HepG2 (cell line): ENCODE data around the gene SH3YL1. TPM values are rescaled to one million over a fixed set of nuclear protein-coding genes. Genes with fewer than 3 reads are reported as not detected.

ENCODE experiments used
- ATAC-seq: fragments of 200-7000 bp; cut with Tn5 transposase; 3 replicates; pipeline ENCODE4 v1.9.1; 2020; ENCODE audit warnings: mild to moderate bottlenecking, moderate library complexity
- BruUV-seq: library from RNA; stranded (reverse); fragments of 400-500 nt; replicated peaks from 2 replicates; lab custom pipeline; 2021; lab: Mats Ljungman, UMichigan
- CTCF ChIA-PET: fragments of 300-600 bp; formaldehyde crosslinking; extraction: SDS; loops from one replicate; lab custom pipeline; 2021; ENCODE audit warnings: low total read pairs, inconsistent platforms, low intra/inter-chr PET ratio; lab: Yijun Ruan, JAX
- POLR2A ChIA-PET: fragments of 350-600 bp; sonication (Branson Sonifier 250); formaldehyde crosslinking; loops from one replicate; lab custom pipeline; 2020; ENCODE audit warnings: antibody characterized with exemption, inconsistent platforms; lab: Yijun Ruan, JAX
- DNase-seq: peaks from one replicate; pipeline ENCODE4 v3.0.0-alpha.2; 2015; ENCODE audit warnings: low spot score
- FAIRE-seq: peaks from 3 replicates; lab custom pipeline; 2011; peaks lifted over from hg19 to GRCh38; lab: Jason Lieb, UNC
- H2AFZ ChIP-seq: one replicate; pipeline ENCODE4 v1.6.1; 2011; ENCODE audit warnings: low read length, inconsistent platforms
- H3K27ac ChIP-seq: fragments of 300-600 bp; 3 replicates; pipeline ENCODE4 v1.8.0; 2011; ENCODE audit warnings: mixed run types, mild to moderate bottlenecking, mixed read lengths, low read length, inconsistent platforms; ENCODE audit not compliant: insufficient read depth; ENCODE audit errors: extremely low read length
- H3K27me3 ChIP-seq, 2 experiments: fragments of 200-600 bp in 1 of 2; 2 replicates in 1 of 2; 3 replicates in 1 of 2; pipeline versions ENCODE4 v1.6.0 to v1.8.0; 2011; ENCODE audit warnings: low read length in 2 of 2, mild to moderate bottlenecking in 2 of 2, moderate library complexity in 2 of 2, inconsistent platforms in 1 of 2; ENCODE audit not compliant: insufficient read depth in 2 of 2, control insufficient read depth in 1 of 2
- H3K36me3 ChIP-seq, 2 experiments: fragments of 200-600 bp in 1 of 2; replicated peaks in 1 of 2; 2 replicates in 1 of 2; 3 replicates in 1 of 2; pipeline versions ENCODE4 v1.5.1 to v1.8.0; 2011; ENCODE audit warnings: low read length in 2 of 2, inconsistent platforms in 1 of 2; ENCODE audit not compliant: insufficient read depth in 2 of 2, control insufficient read depth in 1 of 2
- H3K4me1 ChIP-seq: 2 replicates; pipeline ENCODE4 v1.5.1; 2012; ENCODE audit warnings: low read length, inconsistent platforms; ENCODE audit not compliant: insufficient read depth
- H3K4me2 ChIP-seq: 2 replicates; pipeline ENCODE4 v1.6.0; 2011; ENCODE audit warnings: low read depth, low read length, inconsistent platforms
- H3K4me3 ChIP-seq, 3 experiments: fragments of 200-600 bp in 1 of 3; sonication (generic), shearing (Covaris generic) in 1 of 3; replicated peaks in 1 of 3; 2 replicates each; pipeline ENCODE4 v1.5.1; 2011 to 2016; ENCODE audit warnings: low read length in 3 of 3, inconsistent platforms in 2 of 3, low read depth in 2 of 3, mild to moderate bottlenecking in 2 of 3, control low read depth in 1 of 3, mixed read lengths in 1 of 3; ENCODE audit not compliant: insufficient read depth in 1 of 3
- H3K79me2 ChIP-seq: one replicate; pipeline ENCODE4 v1.6.1; 2011; ENCODE audit warnings: low read length, inconsistent platforms; ENCODE audit not compliant: insufficient read depth
- H3K9ac ChIP-seq: 2 replicates; pipeline ENCODE4 v1.6.0; 2011; ENCODE audit warnings: mild to moderate bottlenecking, low read depth, low read length, inconsistent platforms; ENCODE audit not compliant: insufficient read depth
- H3K9me3 ChIP-seq: 2 replicates; pipeline ENCODE4 v1.5.1; 2012; ENCODE audit warnings: mild to moderate bottlenecking, low read length
- H4K20me1 ChIP-seq: 2 replicates; pipeline ENCODE4 v1.6.0; 2011; ENCODE audit warnings: inconsistent platforms, mild to moderate bottlenecking, low read length, moderate library complexity; ENCODE audit not compliant: insufficient read depth
- CAMTA2 ChIP-seq: sonication (generic); formaldehyde crosslinking; IDR thresholded peaks from 2 replicates; pipeline ENCODE4 v1.4.0; 2020; ENCODE audit warnings: mild to moderate bottlenecking, missing genetic modification reagents, borderline replicate concordance
- GMEB2 ChIP-seq: IDR thresholded peaks from 2 replicates; pipeline ENCODE4 v1.6.1; 2016; ENCODE audit warnings: missing biosample characterization, missing genetic modification reagents, low read depth
- HNF1B ChIP-seq: sonication (generic); formaldehyde crosslinking; IDR thresholded peaks from 2 replicates; pipeline ENCODE4 v1.5.1; 2020; ENCODE audit warnings: mild to moderate bottlenecking, moderate library complexity, missing genetic modification reagents
- MAFF ChIP-seq: IDR thresholded peaks from 2 replicates; pipeline ENCODE4 v1.6.1; 2011; ENCODE audit warnings: low read depth, low read length, improper control_type of control experiment
- MAFK ChIP-seq, 2 experiments: IDR thresholded peaks in 1 of 2; conservative IDR thresholded peaks in 1 of 2; 2 replicates each; pipeline ENCODE4 v1.6.1; 2011; ENCODE audit warnings: improper control_type of control experiment in 2 of 2, low read length in 2 of 2
- SATB2 ChIP-seq: sonication (generic); formaldehyde crosslinking; IDR thresholded peaks from 2 replicates; pipeline ENCODE4 v1.5.0; 2020; ENCODE audit warnings: missing genetic modification reagents
- STAT6 ChIP-seq: sonication (generic); formaldehyde crosslinking; IDR thresholded peaks from 2 replicates; pipeline ENCODE4 v1.4.0; 2020; ENCODE audit warnings: missing genetic modification reagents, mild to moderate bottlenecking, borderline replicate concordance
- ZMAT3 ChIP-seq: sonication (generic); formaldehyde crosslinking; conservative IDR thresholded peaks from 2 replicates; pipeline ENCODE4 v1.7.0; 2021; ENCODE audit warnings: missing genetic modification reagents
- ZNF12 ChIP-seq: sonication (generic); formaldehyde crosslinking; IDR thresholded peaks from 2 replicates; pipeline ENCODE4 v1.5.0; 2020; ENCODE audit warnings: missing genetic modification reagents
- ZNF281 ChIP-seq: sonication (generic); formaldehyde crosslinking; IDR thresholded peaks from 2 replicates; pipeline ENCODE4 v1.4.0; 2020; ENCODE audit warnings: missing genetic modification reagents, borderline replicate concordance
- ZSCAN9 ChIP-seq: IDR thresholded peaks from 2 replicates; pipeline ENCODE4 v1.6.1; 2016; ENCODE audit warnings: borderline replicate concordance
- WGBS: methylation state at CpG from one replicate; pipeline ENCODE4 v1.1.6; 2017; ENCODE audit warnings: low lambda C conversion rate; 5-methylcytosine and 5-hydroxymethylcytosine counted together
- in situ Hi-C: cut with HindIII; loops from 2 replicates; pipeline ENCODE4 v1.10.0; 2017; ENCODE audit warnings: low pct_unique_long_range_greater_than_20kb; ENCODE audit not compliant: extremely low pct_ligation_motif_present
- intact Hi-C: fragments of 100-400 bp; cut with micrococcal nuclease; formaldehyde crosslinking; loops from one replicate; pipeline ENCODE4 v1.10.0; 2022; ENCODE audit not compliant: unreplicated experiment
- polyA plus RNA-seq, 8 experiments: library from polyadenylated mRNA; depleted of rRNA in 3 of 8; stranded (reverse) in 7 of 8; unstranded in 1 of 8; fragments of >200 nt; fragmentation: Illumina TruSeq in 4 of 8; extraction: Trizol in 4 of 8; gene quantifications; 2 replicates each; pipeline versions ENCODE4 v1.2.1 to v1.2.3, GENCODE V29; 2011 to 2016; ENCODE audit warnings: low read depth in 4 of 8, missing spikeins in 1 of 8, mixed read lengths in 1 of 8; ENCODE audit not compliant: insufficient read depth in 1 of 8
- total RNA-seq, 5 experiments: library from RNA; depleted of rRNA; stranded (reverse); fragments of >200 nt; fragmentation: Illumina TruSeq; extraction: Trizol; gene quantifications; 2 replicates each; pipeline ENCODE4 v1.2.3, GENCODE V29; 2016; ENCODE audit warnings: low read depth in 1 of 5
- TF ChIP-seq, protein P1 (sequence below): sonication (generic); formaldehyde crosslinking; IDR thresholded peaks from 2 replicates; pipeline ENCODE4 v1.5.0; 2020; ENCODE audit warnings: mild to moderate bottlenecking, low read depth, missing genetic modification reagents, borderline replicate concordance
- TF ChIP-seq, protein P2 (sequence below): sonication (generic); formaldehyde crosslinking; IDR thresholded peaks from 2 replicates; pipeline ENCODE4 v1.4.0; 2020; ENCODE audit warnings: mild to moderate bottlenecking, missing genetic modification reagents

Gene SH3YL1
- total and polyA plus RNA-seq, 2 of the 13 experiments (the other 11 are each of a cell fraction or from before 2014, with no cell fraction given): 13.0 to 48.2 TPM

DNA sequence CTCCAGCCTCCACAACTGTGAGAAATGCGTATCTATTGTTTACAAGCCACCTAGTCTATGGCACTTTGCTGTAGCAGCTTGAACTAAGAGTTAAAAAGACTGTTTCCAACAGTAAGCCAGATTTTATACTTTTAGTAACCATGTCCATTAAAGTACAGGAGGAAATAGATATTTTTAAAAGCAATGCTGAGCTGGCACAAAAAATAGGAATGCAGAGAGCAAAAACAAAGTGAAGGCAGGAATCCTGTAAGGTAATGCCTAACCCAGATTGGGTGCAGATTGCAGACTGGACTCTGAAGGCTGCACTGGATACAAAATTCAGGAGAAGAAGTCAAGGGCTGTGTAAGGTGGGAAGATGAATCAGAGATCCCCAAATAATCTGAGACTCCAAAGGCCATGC is 55.5 kb downstream of the SH3YL1 start:
- no peaks in the 10 kb centered on the region for H3K9me3 ChIP-seq
- TF ChIP-seq GMEB2 (CRISPR knock-in tag) (no peak), ZSCAN9 (CRISPR knock-in tag) (no peak), HNF1B (CRISPR knock-in tag) (no peak), ZMAT3 (CRISPR knock-in tag) (no peak), SATB2 (CRISPR knock-in tag) (no peak), ZNF281 (CRISPR knock-in tag) (no peak), STAT6 (CRISPR knock-in tag) (no peak), MAFF (peak; percentile 57), MAFK (conservative IDR thresholded peaks at IDR 0.05 in 1 of 2, IDR thresholded peaks at IDR 0.05 in 1 of 2; ENCODE audit: low read length in 2 of 2) (peak; percentile 42 to 77; a peak in 3 of 4 replicates), CAMTA2 (CRISPR knock-in tag) (no peak), ZNF12 (CRISPR knock-in tag) (no peak)
- TF ChIP-seq, protein P1, sequence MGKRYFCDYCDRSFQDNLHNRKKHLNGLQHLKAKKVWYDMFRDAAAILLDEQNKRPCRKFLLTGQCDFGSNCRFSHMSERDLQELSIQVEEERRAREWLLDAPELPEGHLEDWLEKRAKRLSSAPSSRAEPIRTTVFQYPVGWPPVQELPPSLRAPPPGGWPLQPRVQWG (CRISPR knock-in tag): no peak
- TF ChIP-seq, protein P2, sequence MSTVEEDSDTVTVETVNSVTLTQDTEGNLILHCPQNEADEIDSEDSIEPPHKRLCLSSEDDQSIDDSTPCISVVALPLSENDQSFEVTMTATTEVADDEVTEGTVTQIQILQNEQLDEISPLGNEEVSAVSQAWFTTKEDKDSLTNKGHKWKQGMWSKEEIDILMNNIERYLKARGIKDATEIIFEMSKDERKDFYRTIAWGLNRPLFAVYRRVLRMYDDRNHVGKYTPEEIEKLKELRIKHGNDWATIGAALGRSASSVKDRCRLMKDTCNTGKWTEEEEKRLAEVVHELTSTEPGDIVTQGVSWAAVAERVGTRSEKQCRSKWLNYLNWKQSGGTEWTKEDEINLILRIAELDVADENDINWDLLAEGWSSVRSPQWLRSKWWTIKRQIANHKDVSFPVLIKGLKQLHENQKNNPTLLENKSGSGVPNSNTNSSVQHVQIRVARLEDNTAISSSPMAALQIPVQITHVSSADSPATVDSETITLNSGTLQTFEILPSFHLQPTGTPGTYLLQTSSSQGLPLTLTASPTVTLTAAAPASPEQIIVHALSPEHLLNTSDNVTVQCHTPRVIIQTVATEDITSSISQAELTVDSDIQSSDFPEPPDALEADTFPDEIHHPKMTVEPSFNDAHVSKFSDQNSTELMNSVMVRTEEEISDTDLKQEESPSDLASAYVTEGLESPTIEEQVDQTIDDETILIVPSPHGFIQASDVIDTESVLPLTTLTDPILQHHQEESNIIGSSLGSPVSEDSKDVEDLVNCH: no peak

More for the DNA sequence above, 55.5 kb downstream of the SH3YL1 start:
- H2AFZ ChIP-seq: no peak overlapping the region
- DNase-seq (no peak), ATAC-seq (no peak), FAIRE-seq (no peak)
- intact Hi-C loops (no loop called here), in situ Hi-C loops (no loop called here)
- no peak overlapping the region for H3K9ac ChIP-seq
- H3K4me3 ChIP-seq: no peak overlapping the region
- H3K27ac ChIP-seq: no peak overlapping the region
- 20% methylated on average over 1 of the region's 1 CpG for WGBS
- CTCF ChIA-PET: no interaction called here
- no peaks in the 10 kb centered on the region for H4K20me1 ChIP-seq
- POLR2A ChIA-PET: no interaction called here
- no peaks in the 10 kb centered on the region for H3K79me2 ChIP-seq
- H3K36me3 ChIP-seq: no peaks in the 10 kb centered on the region
- no peak overlapping the region for H3K4me2 ChIP-seq
- BruUV-seq: no TSS peak
- H3K27me3 ChIP-seq: peaks cover 6 to 43% of the 10 kb centered on the region in 2 experiments
- no peaks in the 10 kb centered on the region for H3K4me1 ChIP-seq
